Measurements from ENCODE around the gene TET2. TPM values are rescaled to one million over a fixed set of nuclear protein-coding genes. Genes with fewer than 3 reads are reported as not detected.

Gene TET2
- total RNA-seq, 1 donor from 2014 or later, result 34.8 TPM

DNA sequence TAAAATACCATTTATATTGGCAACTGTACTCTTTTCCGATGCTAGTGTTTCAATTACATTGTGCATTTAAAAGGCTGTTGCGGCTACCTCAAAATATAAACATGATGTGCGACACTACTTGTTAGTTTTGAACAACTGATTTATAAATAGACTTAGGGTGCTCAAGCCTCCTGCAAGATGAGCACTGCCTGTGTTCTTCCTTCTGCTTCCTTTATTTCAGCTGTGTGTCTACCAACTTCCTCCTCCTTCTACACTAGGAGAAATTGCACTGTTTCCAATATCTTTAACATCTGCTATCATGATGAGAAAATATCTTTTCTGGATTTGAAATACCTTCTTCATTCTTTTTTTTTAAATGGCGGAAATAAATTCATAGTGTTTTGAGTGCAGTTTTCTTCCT lies 24.0 kb downstream of the TET2 start:
- Mint-ChIP-seq H3K4me1 (ENCODE audit: unreplicated experiment) (no peaks in the 10 kb centered on the region), H3K4me3 (no peak overlapping the region), H3K27me3 (no peaks in the 10 kb centered on the region), H3K9me3 (peaks cover 24% of the 10 kb centered on the region), H3K27ac (no peak overlapping the region), H3K36me3 (peaks cover 45% of the 10 kb centered on the region)
- DNase-seq (ENCODE audit: extremely low spot score, unreplicated experiment), result no peak
- TF ChIP-seq, protein P1, sequence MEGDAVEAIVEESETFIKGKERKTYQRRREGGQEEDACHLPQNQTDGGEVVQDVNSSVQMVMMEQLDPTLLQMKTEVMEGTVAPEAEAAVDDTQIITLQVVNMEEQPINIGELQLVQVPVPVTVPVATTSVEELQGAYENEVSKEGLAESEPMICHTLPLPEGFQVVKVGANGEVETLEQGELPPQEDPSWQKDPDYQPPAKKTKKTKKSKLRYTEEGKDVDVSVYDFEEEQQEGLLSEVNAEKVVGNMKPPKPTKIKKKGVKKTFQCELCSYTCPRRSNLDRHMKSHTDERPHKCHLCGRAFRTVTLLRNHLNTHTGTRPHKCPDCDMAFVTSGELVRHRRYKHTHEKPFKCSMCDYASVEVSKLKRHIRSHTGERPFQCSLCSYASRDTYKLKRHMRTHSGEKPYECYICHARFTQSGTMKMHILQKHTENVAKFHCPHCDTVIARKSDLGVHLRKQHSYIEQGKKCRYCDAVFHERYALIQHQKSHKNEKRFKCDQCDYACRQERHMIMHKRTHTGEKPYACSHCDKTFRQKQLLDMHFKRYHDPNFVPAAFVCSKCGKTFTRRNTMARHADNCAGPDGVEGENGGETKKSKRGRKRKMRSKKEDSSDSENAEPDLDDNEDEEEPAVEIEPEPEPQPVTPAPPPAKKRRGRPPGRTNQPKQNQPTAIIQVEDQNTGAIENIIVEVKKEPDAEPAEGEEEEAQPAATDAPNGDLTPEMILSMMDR (conservative IDR thresholded peaks at IDR 0.05), result no peak

DNA sequence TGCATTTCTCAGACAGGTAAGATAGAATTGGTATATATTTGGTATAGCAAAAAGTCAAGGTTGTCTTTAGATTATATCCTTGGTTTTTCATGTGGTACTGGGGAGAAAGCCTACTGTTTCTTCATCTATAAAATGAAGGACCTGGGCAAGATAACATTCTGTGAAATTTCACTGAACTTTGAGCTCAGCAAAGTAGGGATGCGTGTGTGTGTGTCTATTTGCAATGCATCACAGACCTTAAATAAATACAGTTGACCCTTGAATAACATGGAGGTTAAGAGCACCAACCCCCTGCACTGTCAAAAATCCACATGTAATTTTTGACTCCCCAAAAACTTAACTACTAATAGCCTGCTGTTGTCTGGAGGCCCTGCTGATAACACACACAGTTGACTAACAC lies 25.2 kb downstream of the TET2 start:
- Mint-ChIP-seq H3K27ac (no peak overlapping the region), H3K27me3 (no peaks in the 10 kb centered on the region), H3K9me3 (peaks cover 30% of the 10 kb centered on the region), H3K36me3 (peaks cover 55% of the 10 kb centered on the region), H3K4me3 (no peak overlapping the region), H3K4me1 (ENCODE audit: unreplicated experiment) (no peaks in the 10 kb centered on the region)
- TF ChIP-seq, protein P1 (conservative IDR thresholded peaks at IDR 0.05), result no peak
- DNase-seq (ENCODE audit: extremely low spot score, unreplicated experiment), result no peak

GRCh38 chr4:105174098-105174497 lies 27.4 kb downstream of the TET2 start:
- TF ChIP-seq, protein P1 (conservative IDR thresholded peaks at IDR 0.05), result no peak
- DNase-seq (ENCODE audit: extremely low spot score, unreplicated experiment), result no peak
- Mint-ChIP-seq H3K27ac (no peak overlapping the region), H3K36me3 (peaks cover 54% of the 10 kb centered on the region), H3K27me3 (no peaks in the 10 kb centered on the region), H3K9me3 (peaks cover 24% of the 10 kb centered on the region), H3K4me1 (ENCODE audit: unreplicated experiment) (no peaks in the 10 kb centered on the region), H3K4me3 (no peak overlapping the region)

DNA sequence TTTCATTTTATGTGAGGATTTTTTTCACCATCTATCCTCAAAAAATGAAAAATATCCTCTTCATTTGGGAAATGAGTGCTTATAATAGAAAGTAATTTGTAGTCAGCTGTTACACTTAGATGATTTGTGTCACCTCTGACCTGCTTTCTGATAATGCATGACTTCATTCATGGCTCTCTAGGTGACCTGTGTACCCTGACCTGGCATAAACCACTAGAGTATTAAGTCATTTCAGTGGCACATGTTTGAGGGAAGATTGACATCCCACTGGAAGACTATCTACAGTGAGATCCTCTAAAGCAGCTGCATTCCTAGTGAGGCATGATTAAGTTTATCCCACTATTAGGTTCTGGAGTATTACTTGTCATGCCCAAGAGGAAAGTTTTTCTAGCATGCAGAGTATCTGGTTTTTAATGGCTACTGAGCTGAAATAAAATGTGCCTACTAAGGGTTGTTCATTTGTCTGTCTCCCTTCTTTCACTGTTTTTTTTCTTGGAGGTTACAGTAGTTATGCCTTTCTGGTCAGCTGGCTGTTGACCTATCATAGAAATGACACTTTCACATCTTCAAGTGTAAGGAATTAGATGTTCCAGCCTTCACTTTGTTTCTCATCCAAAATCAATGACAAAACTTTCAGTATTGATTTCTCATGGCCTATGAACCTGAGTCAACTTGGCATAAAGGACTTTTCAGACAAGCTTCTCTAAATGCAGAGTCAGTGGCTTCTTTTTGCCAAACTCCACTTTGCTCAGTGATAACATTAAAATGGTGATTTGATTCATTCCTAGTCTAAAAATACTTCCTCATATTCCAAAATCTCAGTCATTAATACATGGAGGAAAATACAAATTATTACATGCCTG lies 33.1 kb downstream of the TET2 start:
- TF ChIP-seq, protein P1 (conservative IDR thresholded peaks at IDR 0.05), result no peak
- Mint-ChIP-seq H3K36me3 (peaks cover 43% of the 10 kb centered on the region), H3K9me3 (peaks cover 19% of the 10 kb centered on the region), H3K27me3 (no peaks in the 10 kb centered on the region), H3K27ac (no peak overlapping the region), H3K4me3 (no peak overlapping the region), H3K4me1 (ENCODE audit: unreplicated experiment) (peaks cover 13% of the 10 kb centered on the region)
- DNase-seq (ENCODE audit: extremely low spot score, unreplicated experiment), result no peak

GRCh38 chr4:105181259-105181658 lies 34.6 kb downstream of the TET2 start:
- peaks cover 10% of the 10 kb centered on the region for H3K9me3 Mint-ChIP-seq
- no peaks in the 10 kb centered on the region for H3K27me3 Mint-ChIP-seq
- no peak for DNase-seq (ENCODE audit: extremely low spot score, unreplicated experiment)
- TF ChIP-seq, protein P1 (conservative IDR thresholded peaks at IDR 0.05), result no peak
- H3K4me3 Mint-ChIP-seq, result no peak overlapping the region
- H3K27ac Mint-ChIP-seq, result peak overlapping the region; percentile 0
- H3K4me1 Mint-ChIP-seq (ENCODE audit: unreplicated experiment), result peaks cover 15% of the 10 kb centered on the region
- H3K36me3 Mint-ChIP-seq, result peaks cover 32% of the 10 kb centered on the region
